GM19455 (cell line): ENCODE measurements around the gene FGGY.

ENCODE experiments used
- ATAC-seq: cut with Tn5 transposase; IDR thresholded peaks from one replicate; pipeline ENCODE4 v1.9.1; 2021; ENCODE audit not compliant: unreplicated experiment

FGGY gene

DNA sequence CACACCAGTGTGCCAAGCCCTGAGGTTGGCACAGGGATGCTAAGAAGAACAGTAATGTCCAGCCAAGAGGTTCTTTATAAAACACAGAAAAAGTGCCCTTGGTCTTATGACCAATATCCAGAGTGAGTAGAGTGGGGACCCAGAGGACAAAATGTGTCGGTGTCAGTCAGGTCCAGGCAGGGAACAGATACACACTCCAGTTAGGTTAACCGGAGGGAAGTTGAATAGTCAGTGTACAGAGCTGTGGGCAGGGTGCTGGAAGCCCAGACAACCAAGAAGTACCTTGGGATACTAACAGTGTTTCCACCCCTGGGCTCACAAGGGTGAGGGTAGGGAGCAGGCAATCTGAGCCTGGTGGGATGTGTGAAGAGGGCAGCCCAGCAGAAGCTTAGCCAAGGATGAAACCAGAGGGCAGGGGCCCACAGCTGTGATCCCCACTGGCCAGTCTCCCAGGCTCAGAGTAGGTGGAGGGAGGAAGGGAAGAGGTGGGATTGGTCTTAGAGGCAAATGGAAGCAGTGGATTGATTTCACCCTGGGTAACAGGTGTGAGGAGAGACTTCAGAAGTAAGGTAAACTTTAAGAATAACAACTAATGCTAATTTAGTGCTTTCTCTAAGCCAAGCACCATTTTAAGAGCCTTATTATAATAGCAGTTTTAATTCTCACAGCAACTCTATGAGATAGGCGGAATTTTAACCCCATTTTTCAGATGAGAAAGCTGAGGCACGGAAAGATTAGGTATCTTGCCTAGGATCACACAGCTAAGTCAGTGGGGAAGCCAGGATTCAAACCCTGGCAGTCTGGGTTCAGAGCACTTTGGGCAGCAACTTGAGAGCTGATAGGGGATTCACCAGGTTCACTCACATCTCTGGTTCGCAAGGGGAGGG lies 374.4 kb downstream of the FGGY start:
- ATAC-seq, result no peak

DNA sequence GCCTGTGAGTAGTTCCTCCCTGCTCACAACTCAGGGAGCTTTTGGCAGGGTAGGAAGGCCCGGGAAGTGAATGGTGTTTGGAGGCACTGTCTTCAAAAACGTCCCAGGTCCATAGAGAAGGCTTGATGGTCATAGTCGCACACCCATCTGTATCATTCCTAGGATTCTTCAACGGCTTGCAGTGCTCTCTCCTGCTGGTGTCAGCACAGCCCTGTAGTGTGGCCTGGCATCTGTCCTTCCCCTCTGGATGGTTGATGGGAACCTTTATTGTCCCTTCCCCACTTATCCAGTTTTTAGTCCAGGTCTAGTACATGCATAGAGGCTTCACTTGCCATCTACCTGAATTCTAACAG lies 375.0 kb downstream of the FGGY start:
- ATAC-seq, result no peak

DNA sequence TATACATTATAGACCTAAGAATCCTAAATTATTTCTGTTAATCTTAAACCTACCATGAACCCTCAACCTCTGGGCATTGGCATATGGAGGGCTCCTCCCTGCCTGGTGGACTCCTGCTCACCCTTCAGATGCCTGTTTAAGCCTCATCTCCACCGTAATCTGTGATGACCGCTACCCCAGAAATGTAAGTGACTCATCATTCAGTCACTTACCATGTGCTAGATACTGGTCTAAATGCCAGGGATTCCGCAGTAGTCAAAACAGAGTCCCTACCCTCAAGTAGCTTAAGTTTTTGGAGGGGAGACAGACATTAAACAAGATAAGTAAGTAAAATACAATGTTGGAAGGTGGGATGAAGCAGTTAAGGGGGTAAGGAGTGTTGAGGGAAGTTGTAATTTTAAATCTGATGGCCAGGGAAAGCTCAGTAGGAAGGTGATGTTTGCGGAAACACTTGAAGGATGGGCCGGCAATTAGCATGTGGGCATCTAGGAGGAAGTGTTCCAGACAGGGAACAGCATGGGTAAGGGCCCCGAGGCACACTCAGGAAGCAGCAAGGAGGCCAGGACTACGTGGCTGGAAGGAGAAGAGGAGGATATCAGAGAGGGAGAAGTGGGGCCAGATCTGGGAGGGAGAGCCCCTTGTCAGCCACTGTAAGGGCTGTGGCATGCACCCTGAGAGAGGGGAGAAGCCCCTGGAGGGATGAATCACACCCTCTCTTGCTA lies 376.1 kb downstream of the FGGY start:
- ATAC-seq, result no peak

DNA sequence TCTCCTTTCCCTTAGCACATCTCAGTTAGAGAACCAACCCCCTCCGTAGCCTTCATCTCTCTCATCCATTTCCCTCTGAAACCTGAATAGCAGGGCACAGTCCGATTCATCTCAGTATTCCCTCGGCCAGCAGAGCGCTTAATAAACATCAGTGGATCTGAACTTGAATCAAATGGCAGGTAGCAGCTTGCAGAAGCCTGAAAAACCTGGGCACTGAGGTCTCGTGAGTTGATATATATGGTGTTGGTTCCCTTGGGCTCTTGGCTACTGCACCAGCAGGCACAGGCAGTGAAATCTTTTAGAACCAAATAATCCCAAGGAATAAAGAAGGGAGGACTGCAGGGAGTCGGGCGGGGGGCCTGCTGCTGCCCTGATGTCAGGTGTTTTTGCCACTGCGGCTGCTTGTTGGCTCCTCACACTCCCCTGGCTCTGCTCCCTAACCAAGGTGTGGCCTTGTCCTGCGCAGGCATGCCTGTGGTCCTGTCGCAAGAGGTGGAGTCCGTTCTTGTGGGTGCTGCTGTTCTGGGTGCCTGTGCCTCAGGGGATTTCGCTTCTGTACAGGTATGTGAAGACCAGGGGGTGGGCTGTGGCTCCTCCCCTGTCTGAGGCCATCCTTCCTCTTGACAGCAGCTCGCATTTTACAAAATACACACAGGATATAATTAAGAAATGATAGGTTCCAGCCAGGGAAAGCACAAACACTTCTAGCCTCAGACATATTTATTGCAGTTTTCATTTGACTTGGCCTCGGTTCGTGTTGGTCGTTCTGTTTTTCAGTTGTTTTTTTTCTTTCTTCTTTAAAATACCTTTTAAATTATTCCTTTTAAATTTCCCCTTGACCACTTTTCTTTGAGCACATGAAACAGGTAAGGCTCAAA lies 376.9 kb downstream of the FGGY start:
- ATAC-seq, result no peak

DNA sequence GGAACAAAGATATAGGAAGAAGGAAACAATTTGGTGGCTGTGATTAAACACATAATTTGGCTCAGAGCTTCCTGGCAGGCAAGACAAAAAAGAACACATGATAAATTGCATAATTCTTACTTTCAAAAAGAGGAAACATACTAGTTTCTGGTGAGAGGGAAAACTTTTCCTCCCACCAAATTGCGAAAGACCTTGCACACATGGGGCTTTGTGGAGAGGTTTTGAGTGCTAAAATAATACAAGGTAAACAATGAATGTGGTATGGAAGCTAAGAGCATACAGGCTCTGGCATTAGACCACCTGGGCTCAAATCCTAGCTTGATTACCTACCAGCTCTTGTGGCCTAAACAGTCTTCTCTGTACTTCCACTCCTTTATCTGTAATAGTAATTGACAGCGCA lies 377.7 kb downstream of the FGGY start:
- no peak for ATAC-seq

DNA sequence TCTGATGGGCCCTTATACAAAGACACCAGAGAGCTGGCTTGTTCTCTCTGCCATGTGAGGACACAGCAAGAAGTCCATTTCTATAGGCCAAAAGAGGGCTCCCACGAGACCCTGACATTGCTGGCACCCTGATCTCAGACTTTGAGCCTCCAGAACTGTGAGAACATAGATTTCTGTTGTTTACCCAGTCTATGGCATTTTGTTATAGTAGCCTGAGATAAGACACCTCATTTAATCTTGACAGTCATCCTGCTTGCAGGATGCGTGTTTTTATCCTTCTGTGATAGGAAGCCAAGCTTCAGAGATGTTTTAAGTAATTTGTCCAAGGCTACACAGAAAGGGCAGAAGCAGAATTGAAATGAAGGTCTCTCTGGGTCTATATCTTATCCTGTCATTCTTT lies 379.0 kb downstream of the FGGY start:
- ATAC-seq, result no peak

DNA sequence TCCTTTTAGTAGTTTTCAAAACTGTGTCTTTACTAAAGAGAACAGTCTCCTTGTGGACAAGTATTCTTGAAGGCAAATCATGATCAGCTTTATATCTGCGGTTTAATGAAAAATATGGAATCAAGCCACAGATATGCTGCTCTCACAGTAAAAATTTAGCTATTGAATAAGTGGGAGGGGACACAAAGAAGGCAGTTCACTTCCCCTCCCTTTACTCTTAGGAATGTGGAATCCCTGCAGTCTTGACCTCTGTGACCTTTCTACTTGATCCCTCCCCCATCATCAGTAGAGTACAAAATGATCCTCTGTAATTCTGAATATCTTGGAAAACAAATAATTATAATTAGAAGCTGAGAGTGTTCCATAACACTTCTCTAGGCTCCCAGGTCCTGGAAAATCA lies 381.1 kb downstream of the FGGY start:
- no peak for ATAC-seq

DNA sequence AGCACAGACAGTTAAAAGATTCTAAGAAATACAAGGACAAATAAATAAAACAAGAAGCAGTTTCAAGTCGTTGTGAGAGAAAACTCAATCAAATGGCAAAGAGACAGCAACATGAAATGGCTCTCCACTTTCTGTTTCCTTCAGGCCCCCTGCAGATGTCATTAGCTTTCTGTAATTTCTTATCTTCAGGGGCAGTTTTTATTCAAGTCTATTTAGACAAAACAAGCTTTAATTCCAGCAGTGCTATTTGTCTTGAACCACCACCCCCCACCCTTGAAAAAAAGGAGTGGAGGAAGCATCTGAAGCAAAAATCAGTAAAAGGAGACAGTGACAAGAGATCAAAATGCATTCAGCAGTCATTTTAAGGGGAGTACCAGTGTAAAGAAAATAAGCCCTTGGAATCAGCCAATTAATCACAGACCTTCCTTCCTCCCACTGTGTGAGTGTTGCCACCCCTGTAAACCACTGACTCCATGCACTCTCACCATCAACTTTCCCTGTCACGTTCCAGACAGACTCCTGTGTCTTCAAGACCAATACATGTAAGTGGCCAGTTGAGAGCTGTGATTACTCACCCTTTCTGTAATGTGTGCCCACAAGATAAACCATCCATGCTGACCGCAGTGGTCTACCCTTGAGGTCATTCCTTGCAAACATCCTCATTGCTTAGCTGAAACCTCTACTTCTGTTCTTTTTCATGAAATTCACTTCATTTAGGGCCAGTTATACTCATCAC lies 381.8 kb downstream of the FGGY start:
- ATAC-seq, result no peak

DNA sequence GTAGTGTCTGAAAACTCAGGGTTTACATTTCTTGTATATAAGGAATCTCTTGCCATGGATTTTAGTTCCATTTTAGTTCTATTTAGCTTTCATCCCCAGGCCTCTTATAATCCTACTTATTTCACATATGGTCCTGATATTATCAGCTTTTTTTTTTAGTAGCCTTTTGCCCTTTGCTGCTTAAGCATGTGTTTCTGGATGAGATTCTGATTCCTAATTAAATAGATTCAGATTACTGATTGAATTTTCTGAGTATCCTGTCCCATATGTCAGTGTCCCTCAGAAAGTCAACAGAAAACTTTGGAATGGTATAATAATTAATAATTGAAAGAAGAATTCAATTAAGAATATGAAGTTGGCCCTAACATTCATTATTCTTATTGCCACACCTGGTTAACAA lies 383.1 kb downstream of the FGGY start:
- ATAC-seq, result no peak

DNA sequence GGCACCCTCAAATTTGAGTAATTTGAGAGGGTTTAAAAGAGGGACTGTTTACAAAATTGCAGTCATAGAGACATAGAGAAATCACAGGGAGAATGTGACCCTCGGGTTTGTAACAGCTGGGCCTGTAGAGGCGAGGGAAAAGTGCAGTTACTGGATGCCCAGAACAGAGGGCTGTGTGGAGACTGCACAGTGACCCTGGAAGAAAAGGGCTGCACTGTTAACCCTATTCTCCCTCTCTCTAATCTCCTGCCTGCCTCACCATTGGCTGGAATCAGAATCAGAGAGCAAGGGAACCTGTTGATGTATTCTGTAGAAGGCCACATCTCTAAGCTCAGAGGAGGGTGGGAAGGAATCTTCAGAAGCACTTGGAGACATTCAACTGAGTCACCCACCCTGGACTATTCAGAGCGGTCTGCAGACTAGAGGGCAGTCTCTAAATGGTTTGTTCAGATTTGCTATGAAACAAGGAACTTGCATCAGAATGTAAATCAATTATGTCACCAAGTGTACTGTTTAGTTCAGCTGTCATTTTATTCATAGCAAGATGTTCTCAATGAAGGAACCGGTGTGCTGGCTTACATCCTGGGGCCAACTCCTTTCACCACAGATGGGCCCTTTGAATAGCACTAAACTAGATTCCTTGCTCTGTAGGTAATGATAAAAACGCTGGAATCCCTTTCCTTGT lies 385.6 kb downstream of the FGGY start:
- ATAC-seq, result no peak

DNA sequence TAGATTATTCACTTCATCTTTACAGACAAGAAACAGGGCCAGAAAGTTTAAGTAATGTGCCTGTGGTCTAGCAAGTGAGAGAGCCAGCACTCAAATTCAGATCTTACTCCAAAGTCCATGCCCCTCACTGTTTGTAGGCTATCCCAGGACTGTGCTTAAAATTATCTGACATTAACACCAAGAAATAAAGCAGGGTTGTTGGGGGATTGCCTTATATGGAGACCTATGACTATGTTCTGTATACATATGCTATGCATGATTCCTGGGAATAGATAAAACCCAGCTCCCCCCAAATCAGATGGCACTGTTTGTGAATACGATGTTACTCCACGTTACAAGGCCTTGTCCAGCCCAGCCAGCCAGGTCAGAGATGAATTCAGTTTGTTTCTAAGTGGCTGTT lies 386.3 kb downstream of the FGGY start:
- no peak for ATAC-seq

DNA sequence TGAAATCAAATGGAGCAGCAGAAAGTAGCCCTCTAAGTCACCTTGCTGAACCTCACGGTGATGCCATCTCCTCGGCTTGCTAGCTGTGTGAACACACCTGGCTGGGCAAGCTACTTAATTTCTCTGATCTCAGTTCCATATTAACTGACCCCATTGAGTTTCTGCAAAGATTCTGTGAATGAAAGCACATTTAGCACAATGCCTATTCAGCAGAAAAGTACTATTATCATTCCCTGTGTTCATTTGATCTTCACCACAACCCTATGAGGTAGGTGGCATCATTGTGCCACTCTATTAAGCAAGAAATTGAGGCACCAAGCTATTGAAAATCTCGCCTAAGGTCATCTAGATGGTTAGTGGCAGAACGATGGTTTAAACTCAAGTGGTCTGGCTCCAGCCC lies 387.8 kb downstream of the FGGY start:
- no peak for ATAC-seq

DNA sequence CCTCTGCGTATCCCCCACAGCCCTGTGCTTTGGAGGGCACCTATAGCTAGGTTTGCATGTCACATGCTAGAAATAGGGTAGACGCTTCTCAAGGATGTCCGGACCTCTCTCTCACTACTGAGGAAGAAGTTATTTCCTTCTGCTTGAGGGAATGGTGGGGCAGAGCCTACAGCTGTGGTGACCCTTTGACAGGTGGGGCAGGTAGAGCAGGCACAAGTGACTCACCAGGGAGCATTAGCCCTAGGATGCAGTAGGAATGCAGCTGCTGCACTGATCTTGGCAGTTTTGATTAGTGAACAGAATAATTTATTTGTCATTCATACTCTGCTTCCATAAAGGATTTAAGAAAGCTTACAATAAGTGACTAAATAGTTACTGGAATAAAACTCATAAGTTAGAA lies 388.2 kb downstream of the FGGY start:
- ATAC-seq, result no peak

DNA sequence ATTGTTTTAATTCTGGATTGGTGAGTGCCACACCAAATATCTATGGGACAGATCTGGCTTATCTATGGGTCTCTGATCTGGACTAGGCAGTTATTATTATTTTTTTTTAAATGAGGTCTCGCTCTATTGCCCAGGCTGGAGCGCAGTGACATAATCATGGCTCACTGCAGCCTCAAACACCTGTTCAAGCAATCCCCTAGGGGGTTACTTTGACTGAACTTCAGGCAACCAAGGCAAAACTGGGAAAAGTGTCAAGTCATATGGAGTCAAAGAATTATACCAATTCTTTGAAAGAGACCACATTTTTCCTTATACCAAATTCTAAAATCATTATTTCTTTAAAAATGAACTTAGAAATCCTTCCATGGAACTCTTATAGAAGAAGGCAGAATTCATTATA lies 388.8 kb downstream of the FGGY start:
- no peak for ATAC-seq

DNA sequence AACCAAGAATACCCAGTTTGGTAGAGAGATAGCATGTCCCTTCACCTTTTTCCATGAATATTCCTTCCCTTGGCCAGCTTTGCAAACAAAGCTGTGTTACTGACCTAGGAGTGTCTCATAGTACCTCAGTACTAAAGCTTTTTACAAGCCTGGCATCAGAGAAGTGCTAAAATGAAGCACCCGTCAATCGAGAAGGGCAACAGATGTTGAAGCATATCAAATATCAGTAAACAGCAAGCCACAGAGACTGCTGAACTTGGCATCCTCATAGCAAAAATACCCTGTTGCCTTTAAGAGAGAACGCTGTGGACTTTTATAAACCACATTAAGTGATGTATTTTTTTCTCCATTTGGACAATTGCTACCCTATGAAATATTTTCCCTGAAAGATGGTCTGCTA lies 389.3 kb downstream of the FGGY start:
- no peak for ATAC-seq

DNA sequence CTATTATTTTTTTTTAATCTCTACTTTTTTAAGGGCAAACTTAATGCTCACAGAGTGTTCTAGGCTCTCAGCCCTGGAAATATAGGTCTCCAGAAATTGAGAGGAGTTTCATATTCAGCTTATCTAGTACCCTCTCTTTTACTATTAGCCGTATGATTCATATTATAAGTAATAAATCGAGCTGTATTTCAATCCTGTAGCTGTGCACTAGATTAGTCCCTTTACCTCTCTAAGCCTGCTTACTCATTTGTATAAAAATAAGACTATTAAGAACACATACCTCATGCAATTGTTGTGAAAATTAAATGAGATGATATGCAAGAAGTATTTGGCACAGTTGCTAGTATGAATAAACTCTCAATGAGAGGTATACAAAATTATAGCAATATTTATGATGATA lies 389.7 kb downstream of the FGGY start:
- no peak for ATAC-seq

DNA sequence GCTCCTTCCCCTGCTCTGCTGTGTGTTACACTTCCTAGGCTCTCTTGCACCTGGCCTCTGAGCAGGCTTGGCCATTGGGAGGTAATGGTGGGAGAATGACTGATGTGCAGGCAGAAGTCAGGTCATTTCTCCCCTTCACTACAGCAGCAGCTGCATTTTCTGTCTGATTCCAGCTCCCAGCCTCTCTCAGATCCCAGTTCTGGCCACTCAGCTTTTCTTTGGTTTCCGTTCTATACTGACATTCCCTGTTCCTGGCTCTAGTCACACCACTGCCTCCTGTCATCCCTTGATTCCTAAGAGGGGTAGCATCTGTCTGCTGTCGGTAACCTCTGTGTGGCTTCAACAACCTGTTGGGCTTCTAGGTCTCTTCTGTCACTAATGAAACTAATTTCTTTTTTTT lies 390.2 kb downstream of the FGGY start:
- ATAC-seq, result no peak

DNA sequence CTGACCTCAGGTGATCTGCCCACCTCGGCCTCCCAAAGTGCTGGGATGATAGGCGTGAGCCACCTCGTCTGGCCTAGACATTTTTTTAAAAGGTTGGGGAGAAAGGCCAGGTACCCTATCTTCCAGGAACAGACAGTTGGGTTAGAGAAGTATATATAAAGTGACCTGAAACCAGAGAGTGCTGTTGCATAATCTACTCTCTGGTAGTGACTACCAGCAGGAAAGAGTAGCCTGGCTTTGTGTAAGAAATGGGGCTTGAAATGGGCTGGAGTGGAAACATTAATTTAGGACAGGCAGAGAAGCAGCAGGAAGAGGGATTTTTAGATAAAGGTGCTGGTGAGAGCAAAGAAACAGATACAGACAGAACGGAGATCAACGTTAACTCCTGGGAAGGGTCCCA lies 392.1 kb downstream of the FGGY start:
- ATAC-seq, result no peak

DNA sequence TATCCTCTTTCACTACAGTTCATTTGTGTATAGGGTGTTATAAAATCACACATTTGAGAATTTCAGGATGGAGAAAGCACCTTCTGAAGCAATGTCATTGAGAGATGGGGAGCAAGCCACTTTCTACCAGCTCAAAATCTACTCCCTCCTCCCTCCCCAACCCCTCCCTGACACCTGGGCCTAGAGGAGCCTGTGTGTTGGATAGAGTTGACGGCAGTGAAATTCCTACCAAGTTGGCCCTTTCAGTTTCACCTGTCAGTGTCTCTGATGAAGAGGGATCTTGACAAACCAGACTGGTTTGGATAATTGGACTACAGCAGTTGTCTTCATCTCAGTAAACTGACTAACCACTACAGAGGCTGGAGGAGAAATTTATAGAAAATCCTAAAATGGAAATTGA lies 392.8 kb downstream of the FGGY start:
- no peak for ATAC-seq

DNA sequence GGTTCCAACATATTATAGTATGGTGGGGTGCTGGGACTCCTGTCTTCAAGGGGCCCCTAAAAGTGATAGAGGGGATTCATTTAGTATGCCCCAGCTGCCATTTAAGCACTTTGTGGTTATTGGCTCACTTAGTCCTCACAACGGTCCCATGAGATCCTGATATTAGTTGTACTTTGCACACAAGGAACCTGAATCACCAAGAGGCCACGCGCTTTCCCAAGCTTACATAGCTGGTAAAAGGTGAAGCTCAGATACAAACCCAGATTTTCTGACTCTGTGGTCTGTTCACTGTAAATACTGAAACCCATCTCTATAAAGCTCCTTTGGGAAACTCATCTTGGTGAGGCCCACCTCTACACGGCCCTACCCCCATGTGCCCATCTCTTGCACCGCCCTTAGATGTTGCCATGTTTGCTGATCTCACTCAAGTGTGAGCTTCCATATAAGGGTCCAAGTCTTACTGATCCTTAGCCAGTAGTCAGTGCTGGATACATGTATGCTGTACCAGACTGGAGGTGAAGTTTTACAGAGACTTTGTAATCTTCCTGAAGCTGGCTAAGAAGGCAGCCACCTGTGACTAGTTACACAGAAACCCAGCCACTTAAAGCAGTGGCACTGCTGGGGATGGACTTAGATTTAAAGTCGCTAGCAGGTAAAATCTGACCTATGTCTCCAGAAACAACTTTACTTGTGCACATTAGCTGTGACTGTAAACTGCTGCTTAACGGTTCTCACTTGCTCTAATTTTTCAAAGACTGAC lies 393.5 kb downstream of the FGGY start:
- no peak for ATAC-seq
